ENCODE data around the gene SLCO2A1.

SLCO2A1 gene

GRCh38 chr3:133884054-133884886, 145.5 kb downstream of the SLCO2A1 start:
- no peak for DNase-seq (ENCODE audit: low spot score)

- no peak for DNase-seq (ENCODE audit: low spot score)
Measured at GRCh38 chr3:133883641-133884040, 146.1 kb downstream of the SLCO2A1 start.

GRCh38 chr3:133882986-133883586, 146.6 kb downstream of the SLCO2A1 start:
- DNase-seq (ENCODE audit: low spot score), result no peak

GRCh38 chr3:133881939-133882825, 147.5 kb downstream of the SLCO2A1 start:
- no peak for DNase-seq (ENCODE audit: low spot score)

GRCh38 chr3:133881492-133881891, 148.2 kb downstream of the SLCO2A1 start:
- no peak for DNase-seq (ENCODE audit: low spot score)

- no peak for DNase-seq (ENCODE audit: low spot score)
Measured at GRCh38 chr3:133880886-133881455, 148.8 kb downstream of the SLCO2A1 start.

GRCh38 chr3:133880287-133880686, 149.4 kb downstream of the SLCO2A1 start:
- no peak for DNase-seq (ENCODE audit: low spot score)

- no peak for DNase-seq (ENCODE audit: low spot score)
Measured at GRCh38 chr3:133878518-133878917, 151.2 kb downstream of the SLCO2A1 start.
